Large intestine (tissue), 3 donors: Measurements from ENCODE around the gene DRD2. TPM values are rescaled to one million over a fixed set of nuclear protein-coding genes. Genes with fewer than 3 reads are reported as not detected.

Experiments used
- DNase-seq, 2 donors: peaks; one replicate each; pipeline versions ENCODE4 v3.0.0 to v3.0.0-alpha.2; 2013
- H3K27ac ChIP-seq: one replicate; pipeline ENCODE4 v1.5.1; 2013; ENCODE audit warnings: low read length
- H3K27me3 ChIP-seq: 2 replicates; pipeline ENCODE4 v1.6.1; 2013; ENCODE audit warnings: low read length; ENCODE audit not compliant: control insufficient read depth, insufficient read depth
- H3K36me3 ChIP-seq: 2 replicates; pipeline ENCODE4 v1.6.1; 2013; ENCODE audit warnings: low read length; ENCODE audit not compliant: control insufficient read depth, insufficient read depth
- H3K4me1 ChIP-seq: one replicate; pipeline ENCODE4 v1.6.1; 2013; ENCODE audit warnings: low read length; ENCODE audit not compliant: control insufficient read depth, insufficient read depth
- H3K4me3 ChIP-seq: one replicate; pipeline ENCODE4 v1.5.1; 2013; ENCODE audit warnings: low read length
- H3K9me3 ChIP-seq: one replicate; pipeline ENCODE4 v1.6.1; 2013; ENCODE audit warnings: mild to moderate bottlenecking, low read depth, low read length, moderate library complexity; ENCODE audit not compliant: control insufficient read depth
- WGBS: methylation state at CpG from one replicate; pipeline ENCODE4 v1.1.5; 2013; ENCODE audit warnings: low lambda C conversion rate; ENCODE audit not compliant: insufficient coverage; 5-methylcytosine and 5-hydroxymethylcytosine counted together
- polyA plus RNA-seq: library from polyadenylated mRNA; unstranded; fragments of 120-200 nt; gene quantifications from one replicate; pipeline ENCODE4 v1.2.1, GENCODE V29; 2013

Gene DRD2
- polyA plus RNA-seq, 1 donor = 0.66 TPM

DNA sequence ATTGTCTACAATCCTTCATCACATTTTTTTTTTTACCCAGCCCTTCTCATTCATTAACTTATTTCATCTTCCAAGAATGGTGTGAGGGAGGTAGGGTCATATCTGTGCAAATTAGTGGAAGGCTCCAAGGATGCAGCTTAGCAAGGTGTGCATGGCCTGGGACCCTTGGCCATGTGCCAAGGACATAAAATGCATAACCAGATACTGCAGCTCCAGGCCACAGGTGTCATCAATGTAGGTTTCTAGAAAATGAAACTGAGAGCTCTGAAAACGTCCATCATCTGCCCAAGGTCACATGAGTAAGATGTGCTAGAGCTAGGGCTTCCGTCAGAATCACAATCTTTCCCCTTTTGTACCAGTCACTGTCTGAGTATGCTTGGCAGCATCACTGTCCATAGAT, 57.8 kb downstream of the DRD2 start:
- H3K9me3 ChIP-seq = no peaks in the 10 kb centered on the region
- H3K36me3 ChIP-seq = no peaks in the 10 kb centered on the region
- WGBS = no CpG with 5 or more reads among the region's 2 CpGs
- no peaks in the 10 kb centered on the region for H3K4me1 ChIP-seq
- no peak for DNase-seq
- H3K27ac ChIP-seq = no peak overlapping the region
- no peak overlapping the region for H3K4me3 ChIP-seq
- H3K27me3 ChIP-seq = peaks cover 3% of the 10 kb centered on the region

DNA sequence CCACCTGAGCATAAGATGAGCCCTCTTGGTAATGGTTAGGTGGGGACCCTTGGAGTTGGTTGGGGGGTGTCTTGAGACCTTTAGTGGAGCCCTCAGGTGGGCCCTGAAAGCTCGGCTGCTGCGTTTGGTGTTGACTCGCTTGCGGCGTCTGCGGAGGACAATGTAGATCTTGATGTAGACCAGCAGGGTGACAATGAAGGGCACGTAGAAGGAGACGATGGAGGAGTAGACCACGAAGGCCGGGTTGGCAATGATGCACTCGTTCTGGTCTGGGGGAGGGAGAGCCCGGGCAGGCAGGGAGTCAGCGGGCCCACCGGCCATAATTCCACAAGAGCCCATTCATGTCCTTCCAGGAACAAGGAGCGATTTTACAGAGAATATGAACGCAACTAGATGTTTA, 59.9 kb downstream of the DRD2 start:
- no CpG with 5 or more reads among the region's 16 CpGs for WGBS
- no peak for DNase-seq

DNA sequence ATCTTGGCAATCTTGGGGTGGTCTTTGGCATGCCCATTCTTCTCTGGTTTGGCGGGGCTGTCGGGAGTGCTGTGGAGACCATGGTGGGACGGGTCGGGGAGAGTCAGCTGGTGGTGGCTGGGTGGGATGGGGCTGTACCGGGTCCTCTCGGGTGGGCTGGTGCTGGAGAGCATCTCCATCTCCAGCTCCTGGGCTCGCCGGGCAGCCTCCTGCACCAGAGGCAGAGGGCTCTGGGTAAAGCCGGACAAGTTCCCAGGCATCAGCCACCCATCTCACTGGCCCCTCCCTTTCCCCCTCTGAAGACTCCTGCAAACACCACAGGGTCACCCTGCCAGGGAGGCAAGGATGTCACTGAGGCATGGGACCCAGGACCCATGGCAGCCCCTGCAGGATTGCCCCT, 62.5 kb downstream of the DRD2 start:
- Histone ChIP-seq H3K4me1 (no peaks in the 10 kb centered on the region), H3K36me3 (no peaks in the 10 kb centered on the region), H3K4me3 (no peak overlapping the region), H3K27ac (no peak overlapping the region), H3K27me3 (no peaks in the 10 kb centered on the region), H3K9me3 (no peaks in the 10 kb centered on the region)
- DNase-seq = no peak
- WGBS = no CpG with 5 or more reads among the region's 9 CpGs

More for the DNA sequence above, 59.9 kb downstream of the DRD2 start:
- no peaks in the 10 kb centered on the region for H3K9me3 ChIP-seq
- H3K27me3 ChIP-seq = peaks cover 3% of the 10 kb centered on the region
- H3K36me3 ChIP-seq = no peaks in the 10 kb centered on the region
- H3K4me3 ChIP-seq = no peak overlapping the region
- no peak overlapping the region for H3K27ac ChIP-seq
- H3K4me1 ChIP-seq = no peaks in the 10 kb centered on the region

DNA sequence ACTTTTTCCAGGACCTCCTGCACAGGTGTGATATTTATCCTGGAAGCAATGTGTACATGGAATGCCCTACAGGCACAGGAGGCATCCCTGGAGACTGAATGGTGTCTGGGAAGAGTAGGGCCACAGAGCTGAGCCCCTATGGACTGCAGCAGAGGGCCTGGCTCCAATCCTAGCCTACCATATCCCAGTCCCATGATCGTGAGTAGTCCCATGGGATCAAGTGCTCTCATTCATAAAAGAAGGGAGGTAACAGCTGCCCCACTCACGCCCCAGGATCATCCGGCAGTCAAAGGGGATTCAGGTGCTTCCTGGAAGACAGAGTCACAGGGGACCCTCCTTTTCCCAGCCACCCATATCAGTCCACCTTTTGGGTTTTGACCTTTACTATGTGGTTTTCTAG, 63.7 kb downstream of the DRD2 start:
- no peak overlapping the region for H3K4me3 ChIP-seq
- H3K4me1 ChIP-seq = no peaks in the 10 kb centered on the region
- no peaks in the 10 kb centered on the region for H3K27me3 ChIP-seq
- WGBS = no CpG with 5 or more reads among the region's 3 CpGs
- no peaks in the 10 kb centered on the region for H3K9me3 ChIP-seq
- no peaks in the 10 kb centered on the region for H3K36me3 ChIP-seq
- no peak for DNase-seq
- no peak overlapping the region for H3K27ac ChIP-seq

- no CpG with 5 or more reads among the region's 21 CpGs for WGBS
Measured at GRCh38 chr11:113410414-113411135, 64.6 kb downstream of the DRD2 start.

DNA sequence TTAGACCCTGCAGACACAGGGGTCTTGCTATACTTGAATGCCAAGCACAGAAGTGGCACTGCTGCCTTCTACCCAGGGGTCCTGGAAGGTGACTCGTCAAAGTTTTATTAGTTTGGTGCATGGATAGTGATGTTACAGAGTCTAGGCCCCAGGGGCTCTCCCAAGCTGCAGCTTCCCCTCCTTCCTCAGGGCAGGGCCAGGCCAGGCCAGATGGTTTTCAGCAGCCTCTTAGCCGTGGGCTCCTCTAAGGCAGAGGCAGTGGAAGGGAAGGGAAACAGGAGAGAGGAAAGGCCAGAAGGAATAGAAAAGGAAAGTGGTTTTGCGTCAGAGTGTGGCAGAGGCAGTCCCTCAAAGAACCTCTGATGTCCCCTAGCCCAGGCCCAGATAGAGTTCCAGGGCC, 65.7 kb downstream of the DRD2 start:
- no peak for DNase-seq
- Histone ChIP-seq H3K27ac (no peak overlapping the region), H3K4me3 (no peak overlapping the region), H3K4me1 (no peaks in the 10 kb centered on the region), H3K9me3 (no peaks in the 10 kb centered on the region), H3K36me3 (no peaks in the 10 kb centered on the region), H3K27me3 (peaks cover under 1% of the 10 kb centered on the region)
- WGBS = no CpG with 5 or more reads among the region's 3 CpGs

More at GRCh38 chr11:113410414-113411135, 64.6 kb downstream of the DRD2 start:
- Histone ChIP-seq H3K36me3 (no peaks in the 10 kb centered on the region), H3K27me3 (no peaks in the 10 kb centered on the region), H3K9me3 (no peaks in the 10 kb centered on the region), H3K4me3 (no peak overlapping the region), H3K4me1 (no peaks in the 10 kb centered on the region), H3K27ac (no peak overlapping the region)
- DNase-seq = no peak

DNA sequence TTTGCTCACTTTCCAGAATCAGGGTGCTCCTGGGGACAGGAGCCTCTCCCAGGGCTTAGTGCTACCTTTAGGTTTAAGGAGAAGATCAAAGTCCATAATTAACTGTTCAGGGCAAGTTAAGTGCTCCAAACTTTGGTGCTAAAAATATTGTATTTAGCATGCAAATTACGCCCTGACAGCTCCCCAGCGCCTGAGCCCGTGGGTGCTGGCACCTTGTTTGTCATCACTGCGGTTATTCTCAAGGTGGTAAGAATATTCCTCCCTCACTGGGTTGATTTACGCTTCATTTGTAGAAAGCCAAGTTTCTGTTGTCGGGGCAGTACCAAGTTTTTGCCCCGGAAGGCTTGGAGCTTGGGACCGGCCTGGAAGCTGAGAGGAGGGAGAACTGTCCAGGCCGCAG, 66.3 kb downstream of the DRD2 start:
- WGBS = 87% methylated on average over 3 of the region's 9 CpGs
- Histone ChIP-seq H3K9me3 (no peaks in the 10 kb centered on the region), H3K36me3 (no peaks in the 10 kb centered on the region), H3K27ac (no peak overlapping the region), H3K27me3 (peaks cover 4% of the 10 kb centered on the region), H3K4me1 (no peaks in the 10 kb centered on the region), H3K4me3 (no peak overlapping the region)
- no peak for DNase-seq

DNA sequence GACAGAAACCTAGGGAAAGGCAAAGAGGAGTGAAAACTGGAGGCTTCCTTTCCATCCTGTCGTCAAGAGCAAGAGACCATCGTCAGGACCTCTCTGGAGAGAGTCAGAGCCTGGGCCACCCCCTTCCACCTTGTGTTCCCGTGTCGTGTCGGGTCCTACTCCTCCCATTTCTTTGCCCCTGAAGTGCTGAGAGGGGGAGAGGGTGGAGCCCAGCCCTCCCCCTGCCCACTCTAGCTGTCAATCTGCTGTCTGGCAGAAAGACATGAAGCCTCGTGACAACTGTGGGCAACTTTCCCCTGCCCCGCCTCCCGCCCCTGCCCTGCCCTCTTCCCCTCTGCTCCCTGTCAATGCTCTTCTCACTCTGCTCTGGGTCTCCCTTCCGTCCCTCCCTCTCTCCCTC, 67.0 kb downstream of the DRD2 start:
- no peaks in the 10 kb centered on the region for H3K4me1 ChIP-seq
- H3K4me3 ChIP-seq = no peak overlapping the region
- WGBS = 67% methylated on average over 2 of the region's 9 CpGs
- H3K36me3 ChIP-seq = no peaks in the 10 kb centered on the region
- peaks cover 4% of the 10 kb centered on the region for H3K27me3 ChIP-seq
- no peak overlapping the region for H3K27ac ChIP-seq
- H3K9me3 ChIP-seq = no peaks in the 10 kb centered on the region
- DNase-seq = no peak

DNA sequence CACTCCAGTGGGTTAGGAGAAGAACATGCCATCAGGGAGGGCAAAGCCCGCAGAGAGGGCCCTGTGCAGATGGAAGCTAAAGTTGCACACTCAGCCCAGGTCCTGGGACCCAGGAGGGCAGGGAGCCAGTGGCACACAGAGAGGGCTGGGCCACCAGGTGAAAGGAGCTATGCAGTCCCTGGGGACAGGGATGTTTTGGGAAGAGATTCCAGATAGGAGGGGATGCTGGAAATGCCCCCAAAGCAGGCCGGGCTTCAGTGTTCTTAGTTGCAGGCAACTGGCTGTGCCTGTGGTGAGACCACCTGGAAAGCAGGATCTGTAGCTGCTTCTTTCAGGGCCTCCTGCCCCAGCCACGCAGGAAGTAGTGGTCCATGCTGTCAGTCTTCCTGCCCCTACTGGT, 68.0 kb downstream of the DRD2 start:
- no peak for DNase-seq
- Histone ChIP-seq H3K4me1 (no peaks in the 10 kb centered on the region), H3K27me3 (peaks cover 4% of the 10 kb centered on the region), H3K36me3 (no peaks in the 10 kb centered on the region), H3K4me3 (no peak overlapping the region), H3K27ac (no peak overlapping the region), H3K9me3 (no peaks in the 10 kb centered on the region)
- no CpG with 5 or more reads among the region's 3 CpGs for WGBS

DNA sequence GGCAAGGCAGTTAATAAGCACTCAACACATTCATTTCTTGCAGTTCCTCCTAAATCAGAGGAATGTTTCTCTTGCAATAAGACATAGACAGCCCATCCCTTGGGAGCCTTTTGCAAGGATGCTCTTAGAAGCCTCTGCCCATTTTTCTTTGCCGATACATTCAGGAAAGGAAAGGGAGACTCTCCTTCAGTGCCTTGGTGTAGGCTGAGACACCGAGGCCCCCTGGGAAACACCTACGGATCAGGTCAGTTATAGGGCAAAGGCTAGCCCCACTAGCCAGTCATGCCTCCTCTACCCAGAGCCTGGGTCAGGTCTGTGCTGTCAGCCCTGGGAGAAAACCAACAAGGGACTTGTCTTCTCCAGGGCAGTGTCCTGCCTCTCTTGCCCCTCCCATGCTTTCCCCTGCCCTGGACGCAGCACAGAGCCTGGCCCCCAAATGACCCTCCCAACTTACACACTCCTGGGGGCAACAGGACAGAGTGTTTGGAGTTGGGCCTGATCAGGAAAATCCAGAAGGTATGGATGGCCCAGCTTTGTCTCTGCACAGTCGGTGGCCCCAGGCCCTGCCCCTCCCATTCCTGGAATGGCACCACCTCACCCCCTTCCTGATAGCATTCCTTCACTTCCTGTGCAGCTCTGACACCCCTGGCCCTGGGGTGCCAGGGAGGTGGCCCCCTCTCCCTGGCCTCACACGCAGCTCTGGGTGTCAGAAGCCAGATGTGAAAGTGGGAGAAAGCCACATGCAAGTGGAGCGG, 69.3 kb downstream of the DRD2 start:
- Histone ChIP-seq H3K27ac (no peak overlapping the region), H3K36me3 (no peaks in the 10 kb centered on the region), H3K27me3 (peaks cover 4% of the 10 kb centered on the region), H3K4me3 (no peak overlapping the region), H3K9me3 (no peaks in the 10 kb centered on the region), H3K4me1 (no peaks in the 10 kb centered on the region)
- no peak for DNase-seq
- no CpG with 5 or more reads among the region's 7 CpGs for WGBS
